ENCODE data around the gene UBE2Z.

UBE2Z gene

GRCh38 chr17:48905987-48906515 lies 2.2 kb upstream of the UBE2Z start:
- ChIA-PET CTCF (interaction anchor here (0.6 kb wide), 1 partner anchor 44 kb away, joined by 3 read pairs; no protein-coding TSS in a partner anchor), POLR2A (interaction anchor here (0.8 to 7.5 kb wide), 3 partner anchors 12 to 90 kb away, joined by 3 to 106 read pairs (median 3); partner anchors contain the start of genes ATP5MC1 and SNF8)
- Histone ChIP-seq H3K4me1 (ENCODE audit: control insufficient read depth, insufficient read depth, low read length) (peaks cover 16% of the 10 kb centered on the region), H3K27ac (ENCODE audit: extremely low read depth, low read depth, low read length) (no peak overlapping the region), H3K36me3 (ENCODE audit: control insufficient read depth in 2 of 2, insufficient read depth in 1 of 2, low read length in 2 of 2) (peaks cover 8 to 12% of the 10 kb centered on the region in 2 experiments; a peak in 2 of 3 replicates), H3K4me3 (ENCODE audit: low read depth, low read length) (no peak overlapping the region), H3K9me3 (ENCODE audit: control insufficient read depth, insufficient read depth, low read depth, low read length) (no peaks in the 10 kb centered on the region)
- TF ChIP-seq KLF1 (tag by site-specific recombination; IDR thresholded peaks at IDR 0.05) (peak; percentile 56; the same call in 1 of the 2 replicates), ZNF596 (tag by site-specific recombination; IDR thresholded peaks at IDR 0.05) (no peak), GLIS1 (tag by site-specific recombination; IDR thresholded peaks at IDR 0.05) (no peak), KLF8 (tag by site-specific recombination; IDR thresholded peaks at IDR 0.05) (no peak), ZBTB21 (tag by site-specific recombination; IDR thresholded peaks at IDR 0.05) (no peak)

- Histone ChIP-seq H3K27ac (ENCODE audit: extremely low read depth, low read depth, low read length) (peak overlapping the region; percentile 95), H3K36me3 (ENCODE audit: control insufficient read depth in 2 of 2, insufficient read depth in 1 of 2, low read length in 2 of 2) (peaks cover 22 to 29% of the 10 kb centered on the region in 2 experiments; a peak in 2 of 3 replicates), H3K4me3 (ENCODE audit: low read depth, low read length) (peak overlapping the region; percentile 93), H3K9me3 (ENCODE audit: control insufficient read depth, insufficient read depth, low read depth, low read length) (no peaks in the 10 kb centered on the region), H3K4me1 (ENCODE audit: control insufficient read depth, insufficient read depth, low read length) (peaks cover 16% of the 10 kb centered on the region)
- ChIA-PET POLR2A (interaction anchor here (0.7 to 7.5 kb wide), 8 partner anchors 10 to 92 kb away, joined by 5 to 106 read pairs (median 6); partner anchors contain the start of genes ATP5MC1, IGF2BP1 and SNF8), CTCF (interaction anchor here (0.5 to 1.5 kb wide), 7 partner anchors 15 to 189 kb away, joined by 3 to 5 read pairs (median 3); partner anchors contain the start of genes ATP5MC1 and IGF2BP1)
- TF ChIP-seq ZNF561 (tag by site-specific recombination; IDR thresholded peaks at IDR 0.05; ENCODE audit: borderline replicate concordance) (peak; percentile 12; the same call in 1 of the 2 replicates), ZNF157 (tag by site-specific recombination; IDR thresholded peaks at IDR 0.05) (no peak)
Measured at GRCh38 chr17:48907713-48908046, 527 bp upstream of the UBE2Z start.

DNA sequence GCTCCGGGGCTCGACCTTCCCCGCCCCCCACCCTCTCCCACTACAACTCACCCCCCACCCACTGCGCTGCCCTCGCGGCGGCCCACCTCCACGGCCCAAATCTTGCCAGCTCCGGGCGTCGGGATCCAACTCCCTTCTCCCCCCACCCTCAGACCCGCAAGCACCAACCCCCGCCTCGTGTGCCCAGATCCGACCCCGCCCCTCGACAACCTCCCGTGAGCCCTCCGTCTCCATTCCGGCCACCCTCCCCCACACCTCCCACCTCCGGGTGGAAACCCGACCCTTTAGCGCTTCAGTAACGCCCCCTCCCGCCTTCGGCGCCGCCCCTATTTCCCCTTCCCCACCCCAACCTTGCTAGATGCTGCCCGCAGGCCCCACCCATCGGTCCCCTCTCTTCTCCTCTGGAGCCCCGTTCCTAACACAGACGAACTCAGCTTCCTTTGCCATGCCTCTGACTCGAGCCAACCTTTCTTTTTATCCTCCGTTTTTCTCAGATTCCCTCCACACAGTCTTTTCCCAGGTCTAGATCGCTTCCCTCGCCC lies 717 bp downstream of the UBE2Z start:
- Histone ChIP-seq H3K4me3 (ENCODE audit: low read depth, low read length) (peak overlapping the region; percentile 93), H3K4me1 (ENCODE audit: control insufficient read depth, insufficient read depth, low read length) (peaks cover 16% of the 10 kb centered on the region), H3K9me3 (ENCODE audit: control insufficient read depth, insufficient read depth, low read depth, low read length) (no peaks in the 10 kb centered on the region), H3K27ac (ENCODE audit: extremely low read depth, low read depth, low read length) (peak overlapping the region; percentile 95), H3K36me3 (ENCODE audit: control insufficient read depth in 2 of 2, insufficient read depth in 1 of 2, low read length in 2 of 2) (peaks cover 35 to 41% of the 10 kb centered on the region in 2 experiments)
- ChIA-PET CTCF (interaction anchor here (0.6 to 1.3 kb wide), 6 partner anchors 22 to 648 kb away, joined by 3 read pairs; no protein-coding TSS in a partner anchor), POLR2A (interaction anchor here (0.6 to 7.5 kb wide), 11 partner anchors 10 to 892 kb away, joined by 3 to 106 read pairs (median 5); partner anchors contain the start of genes ATP5MC1 and IGF2BP1)
- TF ChIP-seq ZBTB20 (tag by site-specific recombination; IDR thresholded peaks at IDR 0.05) (peak; percentile 10; the same call in 1 of the 2 replicates), ZXDB (tag by site-specific recombination; IDR thresholded peaks at IDR 0.05) (peak; percentile 22; the same call in 1 of the 2 replicates), ZFHX2 (tag by site-specific recombination; conservative IDR thresholded peaks at IDR 0.05) (peak; percentile 86), ZBTB8A (tag by site-specific recombination; IDR thresholded peaks at IDR 0.05) (0 out of 2 replicates have a peak, but pooled peaks have one; percentile 9), ZNF311 (tag by site-specific recombination; IDR thresholded peaks at IDR 0.05; ENCODE audit: borderline replicate concordance) (no peak), ZNF157 (tag by site-specific recombination; IDR thresholded peaks at IDR 0.05) (no peak), ZNF2 (tag by site-specific recombination; IDR thresholded peaks at IDR 0.05) (no peak), SP3 (tag by site-specific recombination; IDR thresholded peaks at IDR 0.05) (peak; percentile 96), GLIS2 (tag by site-specific recombination; IDR thresholded peaks at IDR 0.05) (peak; percentile 79), ZNF341 (tag by site-specific recombination; IDR thresholded peaks at IDR 0.05; ENCODE audit: low read depth) (peak; percentile 80), ZNF274 (IDR thresholded peaks at IDR 0.05; ENCODE audit: low read length) (no peak), ZNF274 (tag by site-specific recombination; IDR thresholded peaks at IDR 0.05; ENCODE audit: borderline replicate concordance) (no peak), EGR2 (tag by site-specific recombination; IDR thresholded peaks at IDR 0.05; ENCODE audit: low read depth) (peak; percentile 88), KLF16 (tag by site-specific recombination; IDR thresholded peaks at IDR 0.05) (peak; percentile 64), GFI1B (tag by site-specific recombination; IDR thresholded peaks at IDR 0.05) (no peak), WT1 (tag by site-specific recombination; IDR thresholded peaks at IDR 0.05) (0 out of 2 replicates have a peak, but pooled peaks have one; percentile 25), ZBTB11 (tag by site-specific recombination; conservative IDR thresholded peaks at IDR 0.05; ENCODE audit: low read depth) (peak; percentile 41; the same call in 1 of the 2 replicates), TRIM28 (IDR thresholded peaks at IDR 0.05; ENCODE audit: borderline replicate concordance, low read length) (no peak)
- TF ChIP-seq, protein P1, sequence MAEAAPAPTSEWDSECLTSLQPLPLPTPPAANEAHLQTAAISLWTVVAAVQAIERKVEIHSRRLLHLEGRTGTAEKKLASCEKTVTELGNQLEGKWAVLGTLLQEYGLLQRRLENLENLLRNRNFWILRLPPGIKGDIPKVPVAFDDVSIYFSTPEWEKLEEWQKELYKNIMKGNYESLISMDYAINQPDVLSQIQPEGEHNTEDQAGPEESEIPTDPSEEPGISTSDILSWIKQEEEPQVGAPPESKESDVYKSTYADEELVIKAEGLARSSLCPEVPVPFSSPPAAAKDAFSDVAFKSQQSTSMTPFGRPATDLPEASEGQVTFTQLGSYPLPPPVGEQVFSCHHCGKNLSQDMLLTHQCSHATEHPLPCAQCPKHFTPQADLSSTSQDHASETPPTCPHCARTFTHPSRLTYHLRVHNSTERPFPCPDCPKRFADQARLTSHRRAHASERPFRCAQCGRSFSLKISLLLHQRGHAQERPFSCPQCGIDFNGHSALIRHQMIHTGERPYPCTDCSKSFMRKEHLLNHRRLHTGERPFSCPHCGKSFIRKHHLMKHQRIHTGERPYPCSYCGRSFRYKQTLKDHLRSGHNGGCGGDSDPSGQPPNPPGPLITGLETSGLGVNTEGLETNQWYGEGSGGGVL (tag by site-specific recombination; IDR thresholded peaks at IDR 0.05) = peak; percentile 83

Measured in HEK293 (cell line).